ENCODE data around the gene UBE4A. TPM values are rescaled to one million over a fixed set of nuclear protein-coding genes. Genes with fewer than 3 reads are reported as not detected.

UBE4A gene
- total RNA-seq, 1 donor from 2014 or later = 44.0 TPM

- H3K9me3 Mint-ChIP-seq (ENCODE audit: unreplicated experiment) = no peaks in the 10 kb centered on the region
- H3K4me1 Mint-ChIP-seq (ENCODE audit: low read depth, unreplicated experiment) = peaks cover 7% of the 10 kb centered on the region
- no peak overlapping the region for H3K4me3 Mint-ChIP-seq (ENCODE audit: unreplicated experiment)
- no peak for TF ChIP-seq CTCF (IDR thresholded peaks at IDR 0.05; ENCODE audit: partially characterized antibody, unreplicated experiment)
- DNase-seq = no peak
- no peak overlapping the region for H3K27ac Mint-ChIP-seq (ENCODE audit: unreplicated experiment)
- H3K36me3 Mint-ChIP-seq (ENCODE audit: unreplicated experiment) = no peaks in the 10 kb centered on the region
- no peaks in the 10 kb centered on the region for H3K27me3 Mint-ChIP-seq (ENCODE audit: unreplicated experiment)
Observed at GRCh38 chr11:118406599-118407166, 47.3 kb downstream of the UBE4A start.

- no peak for TF ChIP-seq CTCF (IDR thresholded peaks at IDR 0.05; ENCODE audit: partially characterized antibody, unreplicated experiment)
- Mint-ChIP-seq H3K9me3 (ENCODE audit: unreplicated experiment) (no peaks in the 10 kb centered on the region), H3K36me3 (ENCODE audit: unreplicated experiment) (no peaks in the 10 kb centered on the region), H3K4me1 (ENCODE audit: low read depth, unreplicated experiment) (no peaks in the 10 kb centered on the region), H3K27me3 (ENCODE audit: unreplicated experiment) (no peaks in the 10 kb centered on the region), H3K27ac (ENCODE audit: unreplicated experiment) (no peak overlapping the region), H3K4me3 (ENCODE audit: unreplicated experiment) (no peak overlapping the region)
- no peak for DNase-seq
Observed at GRCh38 chr11:118410055-118410745, 50.8 kb downstream of the UBE4A start.

- TF ChIP-seq CTCF (IDR thresholded peaks at IDR 0.05; ENCODE audit: partially characterized antibody, unreplicated experiment) = no peak
- Mint-ChIP-seq H3K9me3 (ENCODE audit: unreplicated experiment) (no peaks in the 10 kb centered on the region), H3K4me3 (ENCODE audit: unreplicated experiment) (no peak overlapping the region), H3K4me1 (ENCODE audit: low read depth, unreplicated experiment) (no peaks in the 10 kb centered on the region), H3K27me3 (ENCODE audit: unreplicated experiment) (no peaks in the 10 kb centered on the region), H3K27ac (ENCODE audit: unreplicated experiment) (no peak overlapping the region), H3K36me3 (ENCODE audit: unreplicated experiment) (no peaks in the 10 kb centered on the region)
- DNase-seq = no peak
Observed at GRCh38 chr11:118411530-118411929, 52.1 kb downstream of the UBE4A start.

- no peaks in the 10 kb centered on the region for H3K27me3 Mint-ChIP-seq (ENCODE audit: unreplicated experiment)
Observed at GRCh38 chr11:118412921-118413320, 53.5 kb downstream of the UBE4A start.

More at GRCh38 chr11:118412921-118413320, 53.5 kb downstream of the UBE4A start:
- Mint-ChIP-seq H3K9me3 (ENCODE audit: unreplicated experiment) (no peaks in the 10 kb centered on the region), H3K27ac (ENCODE audit: unreplicated experiment) (no peak overlapping the region), H3K4me3 (ENCODE audit: unreplicated experiment) (no peak overlapping the region), H3K36me3 (ENCODE audit: unreplicated experiment) (no peaks in the 10 kb centered on the region), H3K4me1 (ENCODE audit: low read depth, unreplicated experiment) (no peaks in the 10 kb centered on the region)
- no peak for TF ChIP-seq CTCF (IDR thresholded peaks at IDR 0.05; ENCODE audit: partially characterized antibody, unreplicated experiment)
- DNase-seq = no peak

Data from glutamatergic neuron (in vitro differentiated cells).